Keratinocyte (primary cell): ENCODE results near the gene OR9A2. TPM values are rescaled to one million over a fixed set of nuclear protein-coding genes. Genes with fewer than 3 reads are reported as not detected.

ENCODE experiments used
- DNase-seq: peaks from one replicate; pipeline ENCODE4 v3.0.0-alpha.2; 2011; ENCODE audit warnings: low read depth, missing footprints, low spot score
- FAIRE-seq: peaks from 2 replicates; lab custom pipeline; 2011; peaks lifted over from hg19 to GRCh38; lab: Jason Lieb, UNC
- H2AFZ ChIP-seq: 2 replicates; pipeline ENCODE4 v1.6.0; 2012; ENCODE audit warnings: low read length, control low read depth, inconsistent platforms; ENCODE audit not compliant: control insufficient read depth
- H3K27ac ChIP-seq: 2 replicates; pipeline ENCODE4 v1.5.1; 2011; ENCODE audit warnings: low read length; ENCODE audit not compliant: control insufficient read depth, insufficient read depth
- H3K27me3 ChIP-seq: 3 replicates; pipeline ENCODE4 v1.6.0; 2011; ENCODE audit warnings: low read length; ENCODE audit not compliant: control insufficient read depth, insufficient read depth; ENCODE audit errors: extremely low read depth
- H3K36me3 ChIP-seq, 2 experiments: 2 replicates in 1 of 2; 3 replicates in 1 of 2; pipeline ENCODE4 v1.5.1; 2011; ENCODE audit warnings: low read length in 2 of 2, mild to moderate bottlenecking in 1 of 2; ENCODE audit not compliant: control insufficient read depth in 2 of 2, insufficient read depth in 2 of 2; ENCODE audit errors: extremely low read depth in 1 of 2
- H3K4me1 ChIP-seq: 3 replicates; pipeline ENCODE4 v1.5.1; 2011; ENCODE audit warnings: low read length; ENCODE audit not compliant: control insufficient read depth, insufficient read depth; ENCODE audit errors: extremely low read depth
- H3K4me2 ChIP-seq: 3 replicates; pipeline ENCODE4 v1.6.0; 2011; ENCODE audit warnings: low read depth, low read length; ENCODE audit not compliant: control insufficient read depth, insufficient read depth; ENCODE audit errors: extremely low read depth
- H3K4me3 ChIP-seq, 3 experiments: fragments of 200-600 bp in 1 of 3; sonication (generic) in 1 of 3; 2 replicates in 2 of 3; 3 replicates in 1 of 3; pipeline ENCODE4 v1.5.1; 2011 to 2016; ENCODE audit warnings: low read length in 3 of 3, mild to moderate bottlenecking in 3 of 3, control low read depth in 2 of 3, inconsistent platforms in 1 of 3, low read depth in 1 of 3, mixed read lengths in 1 of 3, mixed run types in 1 of 3, moderate library complexity in 1 of 3; ENCODE audit not compliant: control insufficient read depth in 2 of 3, insufficient read depth in 2 of 3; ENCODE audit errors: extremely low read depth in 1 of 3
- H3K79me2 ChIP-seq: 2 replicates; pipeline ENCODE4 v1.6.0; 2012; ENCODE audit warnings: low read length; ENCODE audit not compliant: control insufficient read depth, insufficient read depth
- H3K9ac ChIP-seq: 3 replicates; pipeline ENCODE4 v1.6.0; 2011; ENCODE audit warnings: low read length; ENCODE audit not compliant: control insufficient read depth, insufficient read depth; ENCODE audit errors: extremely low read depth
- H3K9me1 ChIP-seq: 3 replicates; pipeline ENCODE4 v1.6.0; 2011; ENCODE audit warnings: low read length; ENCODE audit not compliant: control insufficient read depth, insufficient read depth; ENCODE audit errors: extremely low read depth
- H3K9me3 ChIP-seq: 2 replicates; pipeline ENCODE4 v1.5.1; 2012; ENCODE audit warnings: low read depth, low read length; ENCODE audit not compliant: control insufficient read depth
- H4K20me1 ChIP-seq: 3 replicates; pipeline ENCODE4 v1.6.0; 2011; ENCODE audit warnings: low read length; ENCODE audit not compliant: control insufficient read depth, insufficient read depth; ENCODE audit errors: extremely low read depth
- EZH2 ChIP-seq: IDR thresholded peaks from one replicate; pipeline ENCODE4 v1.6.1; 2012; ENCODE audit warnings: inconsistent platforms, mild to moderate bottlenecking, low read length, moderate library complexity
- dilution Hi-C: fragments of 300-500 bp; cut with MboI; formaldehyde crosslinking; loops from one replicate; pipeline ENCODE4 v1.7.0; 2020; ENCODE audit warnings: low sequenced_read_pairs; ENCODE audit not compliant: extremely low pct_ligation_motif_present
- polyA plus RNA-seq, 5 experiments: library from polyadenylated mRNA; depleted of rRNA in 3 of 5; stranded (reverse) in 3 of 5; stranded (forward) in 1 of 5; unstranded in 1 of 5; fragments of >200 nt; gene quantifications; 1 replicate in 1 of 5; 2 replicates in 3 of 5; 3 replicates in 1 of 5; pipeline versions ENCODE4 v1.2.1 to v1.2.3, GENCODE V29; 2011 to 2012; ENCODE audit warnings: missing spikeins in 2 of 5, low read depth in 1 of 5, low replicate concordance in 1 of 5
- TF ChIP-seq, protein P1 (sequence below), 3 experiments: IDR thresholded peaks in 1 of 3; conservative IDR thresholded peaks in 1 of 3; optimal IDR thresholded peaks in 1 of 3; 2 replicates in 2 of 3; 3 replicates in 1 of 3; pipeline versions ENCODE3 to v1.5.1; 2011; ENCODE audit warnings: low read length in 3 of 3, mild to moderate bottlenecking in 3 of 3, moderate library complexity in 2 of 3, control low read depth in 1 of 3, inconsistent platforms in 1 of 3; ENCODE audit not compliant: insufficient read depth in 2 of 3; ENCODE audit errors: extremely low read depth in 1 of 3

OR9A2 gene
- polyA plus RNA-seq, 1 donor (not counting 4 experiments of a cell fraction or from before 2014, with no cell fraction given) = not detected

DNA sequence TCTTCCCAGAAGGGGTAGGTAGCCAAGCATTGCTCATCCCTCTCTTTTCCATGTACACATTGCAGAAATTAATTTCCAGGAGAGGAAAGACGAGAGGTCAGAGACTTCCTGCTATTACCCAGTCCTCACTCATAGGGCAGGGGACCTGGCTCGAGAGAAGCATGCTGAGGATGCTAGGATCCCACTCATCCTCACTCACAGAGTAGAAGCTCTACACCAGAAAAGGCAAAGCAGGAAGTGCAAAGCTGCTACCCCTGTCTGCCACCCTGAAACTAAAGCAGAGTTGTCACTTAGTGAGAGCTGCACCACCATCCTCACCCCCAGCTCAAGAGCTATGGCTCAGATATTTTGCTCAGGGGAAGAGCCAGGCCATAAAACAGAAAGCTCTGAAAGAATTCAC is 9.9 kb downstream of the OR9A2 start:
- Histone ChIP-seq H3K4me2 (no peak overlapping the region), H3K27me3 (no peaks in the 10 kb centered on the region)
- no peak for TF ChIP-seq EZH2
- TF ChIP-seq, protein P1, sequence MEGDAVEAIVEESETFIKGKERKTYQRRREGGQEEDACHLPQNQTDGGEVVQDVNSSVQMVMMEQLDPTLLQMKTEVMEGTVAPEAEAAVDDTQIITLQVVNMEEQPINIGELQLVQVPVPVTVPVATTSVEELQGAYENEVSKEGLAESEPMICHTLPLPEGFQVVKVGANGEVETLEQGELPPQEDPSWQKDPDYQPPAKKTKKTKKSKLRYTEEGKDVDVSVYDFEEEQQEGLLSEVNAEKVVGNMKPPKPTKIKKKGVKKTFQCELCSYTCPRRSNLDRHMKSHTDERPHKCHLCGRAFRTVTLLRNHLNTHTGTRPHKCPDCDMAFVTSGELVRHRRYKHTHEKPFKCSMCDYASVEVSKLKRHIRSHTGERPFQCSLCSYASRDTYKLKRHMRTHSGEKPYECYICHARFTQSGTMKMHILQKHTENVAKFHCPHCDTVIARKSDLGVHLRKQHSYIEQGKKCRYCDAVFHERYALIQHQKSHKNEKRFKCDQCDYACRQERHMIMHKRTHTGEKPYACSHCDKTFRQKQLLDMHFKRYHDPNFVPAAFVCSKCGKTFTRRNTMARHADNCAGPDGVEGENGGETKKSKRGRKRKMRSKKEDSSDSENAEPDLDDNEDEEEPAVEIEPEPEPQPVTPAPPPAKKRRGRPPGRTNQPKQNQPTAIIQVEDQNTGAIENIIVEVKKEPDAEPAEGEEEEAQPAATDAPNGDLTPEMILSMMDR (optimal IDR thresholded peaks at IDR 0.05 in 1 of 3, IDR thresholded peaks at IDR 0.05 in 1 of 3, conservative IDR thresholded peaks at IDR 0.05 in 1 of 3; ENCODE audit: extremely low read depth in 1 of 3, insufficient read depth in 2 of 3, low read length in 3 of 3) = no peak

DNA sequence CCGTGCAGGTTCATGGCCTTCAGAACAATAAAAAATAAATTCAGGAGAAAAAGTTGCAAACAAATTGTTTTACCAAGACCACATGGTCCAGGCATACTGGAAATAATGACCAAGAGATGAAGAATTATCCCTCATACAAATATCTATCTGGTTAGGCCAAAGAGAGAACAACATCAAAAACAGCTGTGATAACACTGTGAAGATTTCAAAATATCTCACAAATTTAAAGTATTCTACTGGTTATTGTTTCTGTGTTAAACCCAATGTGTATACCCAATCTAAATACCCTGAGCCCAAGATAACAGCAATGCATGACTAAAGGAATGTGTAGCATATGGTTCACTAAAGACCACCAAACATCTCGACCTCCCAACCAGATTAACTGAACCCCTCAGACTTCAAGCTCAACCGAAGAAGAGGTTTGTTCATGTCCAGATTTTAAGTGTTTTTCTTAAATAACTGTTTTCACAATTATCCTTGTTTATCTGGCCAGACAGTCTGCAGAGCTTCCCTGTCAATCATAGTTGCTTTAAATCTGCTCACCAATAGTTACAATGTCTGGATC is 10.9 kb downstream of the OR9A2 start:
- H2AFZ ChIP-seq = no peak overlapping the region
- H3K9me1 ChIP-seq = no peaks in the 10 kb centered on the region
- H3K4me2 ChIP-seq = no peak overlapping the region
- H3K27me3 ChIP-seq = no peaks in the 10 kb centered on the region
- no peak overlapping the region for H3K27ac ChIP-seq
- DNase-seq (no peak), FAIRE-seq (no peak)
- H3K9me3 ChIP-seq = no peaks in the 10 kb centered on the region
- H3K4me1 ChIP-seq = peaks cover 7% of the 10 kb centered on the region
- no peaks in the 10 kb centered on the region for H3K79me2 ChIP-seq
- no peak overlapping the region for H3K4me3 ChIP-seq
- no peak overlapping the region for H3K9ac ChIP-seq
- dilution Hi-C loops = loop anchor here (10.0 kb wide), 1 partner anchor 199 kb away; no protein-coding TSS in a partner anchor
- no peaks in the 10 kb centered on the region for H3K36me3 ChIP-seq
- no peak for TF ChIP-seq EZH2
- TF ChIP-seq, protein P1 (optimal IDR thresholded peaks at IDR 0.05 in 1 of 3, IDR thresholded peaks at IDR 0.05 in 1 of 3, conservative IDR thresholded peaks at IDR 0.05 in 1 of 3; ENCODE audit: extremely low read depth in 1 of 3, insufficient read depth in 2 of 3, low read length in 3 of 3) = no peak
- no peaks in the 10 kb centered on the region for H4K20me1 ChIP-seq

More for the DNA sequence above, 9.9 kb downstream of the OR9A2 start:
- FAIRE-seq = no peak
- no peak overlapping the region for H3K4me3 ChIP-seq
- H3K27ac ChIP-seq = no peak overlapping the region
- dilution Hi-C loops = loop anchor here (10.0 kb wide), 1 partner anchor 198 kb away; no protein-coding TSS in a partner anchor
- H2AFZ ChIP-seq = no peak overlapping the region
- no peaks in the 10 kb centered on the region for H4K20me1 ChIP-seq
- no peaks in the 10 kb centered on the region for H3K9me1 ChIP-seq
- H3K36me3 ChIP-seq = no peaks in the 10 kb centered on the region
- no peak overlapping the region for H3K9ac ChIP-seq
- no peak for DNase-seq
- H3K4me1 ChIP-seq = peaks cover 7% of the 10 kb centered on the region
- H3K79me2 ChIP-seq = no peaks in the 10 kb centered on the region
- H3K9me3 ChIP-seq = no peaks in the 10 kb centered on the region
